ENCODE results near the gene AOC2.
"Not testable (repeated sequence)": the region's sequence is repeated elsewhere in the genome, so short reads cannot be mapped to it uniquely, and the experiment has no call there.

The AOC2 gene

DNA sequence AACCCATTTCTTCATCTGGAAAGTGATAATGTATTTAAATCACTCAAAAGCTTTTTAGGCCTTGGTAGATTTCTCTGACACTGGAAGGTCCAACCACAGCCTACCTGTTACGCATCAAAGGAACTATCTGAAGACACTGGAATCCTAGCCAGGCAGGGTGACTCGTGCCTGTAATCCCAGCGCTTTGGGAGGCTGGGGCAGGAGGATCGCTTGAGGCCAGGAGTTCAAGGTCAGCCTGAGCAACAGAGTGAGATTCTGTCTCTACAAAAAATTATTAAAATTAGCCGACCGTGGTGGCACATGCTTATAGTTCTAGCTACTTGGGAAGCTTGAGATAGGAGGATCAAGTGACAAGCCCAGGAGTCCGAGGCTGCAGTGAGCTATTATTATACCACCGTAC, 37.8 kb downstream of the AOC2 start:
- no peak for DNase-seq

DNA sequence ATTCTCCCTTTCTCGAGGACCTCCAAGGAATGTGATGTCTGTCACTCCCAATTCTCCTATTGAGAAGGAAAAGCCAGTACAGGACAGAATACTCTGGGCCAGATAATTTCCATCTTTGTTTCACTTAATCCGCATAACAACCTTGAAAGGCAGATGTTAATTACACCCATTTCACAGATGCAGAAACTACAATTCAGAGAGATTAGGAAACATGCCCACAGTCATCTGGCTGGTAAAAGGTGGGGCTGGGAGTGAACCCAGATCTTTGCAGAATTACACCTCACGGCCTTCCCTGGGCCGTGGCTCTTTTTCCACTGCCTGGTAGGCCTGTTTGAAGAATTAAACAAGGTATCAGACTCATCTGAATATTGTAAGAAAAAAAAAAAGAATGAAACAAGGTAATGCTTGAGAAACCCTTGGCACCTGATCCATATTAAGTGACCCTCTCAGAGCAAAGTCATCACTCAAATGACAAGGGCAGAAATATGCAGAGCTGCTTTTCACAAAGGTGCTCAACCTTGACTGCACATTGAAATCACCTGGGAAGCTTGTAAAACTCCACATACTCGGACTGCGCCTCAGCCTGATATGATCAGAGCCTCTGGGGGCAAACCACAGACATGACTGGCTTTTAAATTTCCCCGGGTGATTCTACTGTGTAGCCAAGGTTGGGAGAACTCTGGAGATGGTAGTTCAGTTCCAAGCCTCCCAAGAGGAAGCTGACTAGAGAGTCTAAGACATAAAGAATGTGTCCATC, 39.6 kb downstream of the AOC2 start:
- DNase-seq = no peak

DNA sequence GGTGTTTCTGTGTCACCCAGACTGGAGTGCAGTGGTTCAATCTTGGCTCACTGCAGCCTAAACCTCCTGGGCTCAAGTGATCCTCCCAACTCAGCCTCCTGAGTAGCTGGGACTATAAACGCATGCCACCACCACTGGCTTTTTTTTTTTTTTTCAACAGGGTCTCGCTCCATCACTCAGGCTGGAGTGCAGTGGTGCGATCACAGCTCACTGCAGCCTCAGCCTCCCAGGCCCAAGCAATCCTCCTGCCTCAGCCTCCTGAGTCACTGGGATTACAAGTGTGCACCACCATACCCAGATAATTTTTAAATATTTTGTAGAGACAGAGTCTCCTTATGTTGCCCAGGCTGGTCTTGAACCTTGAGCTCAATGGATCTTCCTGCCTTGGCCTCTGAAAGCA, 41.4 kb downstream of the AOC2 start:
- DNase-seq = not testable (repeated sequence)

DNA sequence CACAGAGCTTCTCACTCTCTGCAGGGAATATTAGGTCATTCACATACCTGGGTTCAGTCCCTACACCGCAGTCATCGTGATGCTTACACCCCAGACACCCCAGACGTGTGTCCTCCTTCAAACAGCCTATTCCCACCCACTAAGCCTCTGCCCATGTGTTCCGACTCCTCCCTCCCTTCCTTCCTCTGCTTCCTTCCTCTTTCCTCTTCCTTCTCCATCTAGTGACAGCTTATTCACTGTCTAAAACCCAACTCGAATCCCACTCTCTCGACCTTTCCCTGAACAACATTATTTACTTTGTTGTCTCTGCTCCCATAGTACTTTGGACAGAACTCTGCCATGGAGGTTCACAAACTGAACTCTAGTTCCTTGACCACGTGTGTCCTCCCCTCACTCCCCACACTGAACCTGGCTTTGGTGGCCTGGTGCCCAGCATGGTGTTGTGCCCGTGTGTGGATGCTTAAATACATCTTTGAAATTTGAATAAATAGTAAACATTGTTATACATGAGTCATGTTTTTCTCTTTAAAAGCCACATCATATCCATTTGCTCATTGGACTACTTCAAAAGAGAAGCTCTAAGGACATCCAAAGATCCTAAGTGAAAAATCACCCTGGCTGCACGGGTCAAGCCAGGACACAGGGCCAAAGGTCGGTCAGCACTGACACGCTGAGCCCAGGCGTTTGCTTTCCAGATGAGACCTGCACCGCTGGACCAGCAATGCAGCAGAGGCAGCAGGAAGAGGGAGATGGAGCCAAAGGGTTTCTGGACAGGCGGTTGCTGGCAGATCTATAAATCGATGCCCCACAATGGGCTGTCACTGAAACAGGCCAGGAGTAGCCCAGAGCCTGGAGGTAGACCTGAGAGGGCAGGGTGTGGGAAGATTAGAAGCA, 42.1 kb downstream of the AOC2 start:
- no peak for DNase-seq

DNA sequence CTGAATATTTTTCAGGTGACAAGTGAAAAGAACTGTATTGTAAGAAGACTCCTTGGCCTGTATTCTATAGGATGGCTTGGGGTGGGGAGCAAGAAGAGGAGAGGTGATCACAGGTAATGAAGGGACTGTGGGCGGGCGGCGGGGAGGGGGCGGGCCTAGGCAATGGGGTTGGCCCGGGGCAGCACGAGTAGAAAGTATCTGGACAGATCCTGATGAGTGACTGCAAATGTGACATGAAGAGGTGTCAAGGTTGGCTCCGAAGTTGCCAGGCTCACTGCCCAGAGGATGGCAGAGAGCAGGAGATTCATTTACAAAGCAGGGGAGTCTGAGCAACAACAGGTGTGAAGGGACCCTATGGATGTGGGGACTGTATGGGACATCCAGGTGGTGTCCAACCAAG, 45.4 kb downstream of the AOC2 start:
- no peak for DNase-seq

DNA sequence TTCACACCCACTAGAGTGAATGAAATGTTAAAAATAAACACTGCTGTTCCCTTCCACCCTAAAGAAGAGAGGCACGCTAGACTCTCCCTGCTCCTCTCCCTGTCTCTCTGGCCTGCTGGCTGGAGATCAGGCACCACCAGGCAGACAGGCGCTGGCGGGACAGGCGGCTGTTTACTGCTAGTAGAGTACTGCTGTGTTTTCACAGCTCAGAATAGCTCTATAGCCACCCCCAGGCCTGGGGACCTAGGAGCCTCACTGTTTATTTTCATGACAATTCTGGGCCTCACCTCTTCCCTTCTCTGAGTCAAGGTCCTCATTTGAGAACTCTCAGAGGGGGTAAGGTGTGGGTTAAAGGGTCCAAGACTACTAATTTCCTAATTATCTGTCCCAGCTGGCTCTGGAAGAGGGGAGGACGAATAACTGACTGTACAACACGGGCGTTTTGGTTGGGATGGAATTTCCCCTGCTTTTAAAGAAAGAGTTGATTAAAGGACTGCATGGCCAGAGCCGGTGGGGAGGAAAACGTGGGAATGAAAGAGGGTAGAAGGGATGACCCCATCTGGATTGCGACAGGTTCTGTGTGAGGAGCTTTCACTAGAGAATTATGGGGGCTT, 47.3 kb downstream of the AOC2 start:
- DNase-seq = no peak

DNA sequence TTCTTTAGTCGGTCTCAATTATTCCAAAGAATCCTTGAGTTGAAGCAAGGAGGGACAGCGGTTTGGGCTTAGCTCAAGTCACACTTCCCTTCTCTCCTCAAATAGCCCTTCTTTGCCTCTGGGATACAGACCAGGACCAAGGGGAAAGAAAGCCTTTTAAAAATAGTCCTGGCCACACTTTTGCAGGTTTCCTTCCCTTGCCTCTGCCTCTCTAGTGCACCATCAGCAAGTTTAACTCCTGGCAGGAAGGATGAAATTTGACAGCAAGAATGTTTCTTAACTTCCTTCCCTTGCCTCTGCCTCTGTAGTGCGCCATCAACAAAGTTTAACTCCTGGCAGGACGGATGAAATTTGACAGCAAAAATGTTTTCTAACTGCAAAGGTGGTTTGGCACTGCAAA, 49.0 kb downstream of the AOC2 start:
- DNase-seq = no peak

DNA sequence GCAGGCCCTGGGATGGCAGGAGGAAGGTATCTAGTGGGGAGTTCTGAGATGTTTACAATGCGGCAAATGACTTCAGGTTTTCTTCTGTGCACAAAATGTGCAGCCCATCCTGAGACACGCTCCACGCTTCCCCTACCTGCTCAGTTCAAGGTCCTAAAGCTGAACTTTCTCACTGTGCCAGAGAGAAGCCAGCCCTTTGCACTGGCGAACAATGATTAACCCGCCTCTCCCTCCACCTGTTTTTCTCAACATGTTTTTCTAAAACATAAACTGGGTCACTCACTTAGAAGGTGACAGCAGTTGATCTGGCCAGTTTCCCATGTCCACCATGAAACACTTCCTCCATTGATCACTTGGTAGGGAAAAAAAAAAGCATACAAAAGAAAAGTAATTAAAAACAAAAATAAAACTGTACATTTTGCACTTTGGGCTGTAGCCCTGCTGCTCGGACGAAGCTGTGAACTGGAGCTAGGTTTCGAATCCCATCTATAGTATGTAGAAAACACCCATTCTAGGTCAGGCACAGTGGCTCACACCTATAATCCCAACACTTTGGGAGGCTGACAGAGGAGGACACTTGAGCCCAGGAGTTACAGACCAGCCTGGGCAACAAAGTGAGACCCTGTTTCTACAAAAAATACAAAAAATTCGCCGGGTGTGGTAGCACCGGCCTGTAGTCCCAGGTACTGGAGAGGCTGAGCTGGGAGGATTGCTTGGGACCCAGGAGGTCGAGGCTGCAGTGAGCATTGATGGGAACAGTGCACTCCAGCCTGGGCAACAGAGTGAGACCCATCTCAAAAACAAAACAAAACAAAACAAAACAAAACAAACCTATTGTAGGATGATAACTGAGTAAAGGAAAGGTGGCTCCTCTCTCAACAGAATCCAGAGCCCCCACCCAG, 50.2 kb downstream of the AOC2 start:
- DNase-seq = no peak

DNA sequence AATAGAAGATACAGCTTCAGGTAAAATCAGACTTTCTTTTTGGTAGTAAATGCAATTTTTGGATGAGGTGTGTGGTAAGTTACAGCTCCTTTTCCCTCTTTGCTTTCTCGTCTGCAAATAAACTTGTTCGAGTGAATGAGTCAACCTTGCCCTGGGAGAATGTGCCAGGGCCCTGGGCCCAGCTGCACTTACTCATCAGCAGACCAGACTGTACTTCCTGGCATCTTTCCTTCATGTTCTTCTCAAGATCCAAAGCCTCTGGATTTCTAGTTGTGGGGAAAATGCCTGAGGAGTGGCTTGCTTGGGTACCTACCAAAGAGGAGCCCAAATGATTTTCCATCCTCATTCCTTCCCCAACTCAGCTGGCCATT, 50.8 kb downstream of the AOC2 start:
- no peak for DNase-seq

DNA sequence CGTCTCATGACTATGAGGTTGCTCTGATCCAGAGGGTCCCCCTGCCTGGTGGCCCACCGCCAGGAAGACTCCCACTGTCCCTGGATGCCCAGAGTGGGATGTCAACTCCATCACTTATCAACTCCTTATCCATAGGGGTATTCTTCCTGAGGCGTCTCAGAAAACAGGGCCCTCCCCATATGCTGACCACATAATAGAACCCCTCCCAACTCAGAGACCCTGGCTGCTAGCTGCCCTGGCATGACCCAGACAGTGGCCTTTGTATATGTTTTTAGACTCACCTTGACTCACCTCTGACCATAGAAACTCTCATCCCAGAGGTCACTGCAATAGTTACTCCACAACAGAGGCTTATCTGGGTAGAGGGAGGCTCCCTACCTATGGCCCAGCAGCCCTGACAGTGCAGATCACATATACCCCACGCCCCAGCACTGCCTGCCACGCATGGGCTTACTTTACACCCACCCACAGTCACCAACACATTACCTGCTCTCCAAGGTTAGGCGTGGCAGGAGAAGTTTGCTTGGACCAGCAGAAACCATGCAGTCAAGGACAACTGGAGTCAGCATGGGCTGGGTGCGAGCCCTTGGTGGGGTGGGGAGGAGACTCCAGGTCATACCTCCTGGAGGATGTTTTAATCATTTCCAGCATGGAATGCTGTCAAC, 53.9 kb downstream of the AOC2 start:
- DNase-seq = no peak

DNA sequence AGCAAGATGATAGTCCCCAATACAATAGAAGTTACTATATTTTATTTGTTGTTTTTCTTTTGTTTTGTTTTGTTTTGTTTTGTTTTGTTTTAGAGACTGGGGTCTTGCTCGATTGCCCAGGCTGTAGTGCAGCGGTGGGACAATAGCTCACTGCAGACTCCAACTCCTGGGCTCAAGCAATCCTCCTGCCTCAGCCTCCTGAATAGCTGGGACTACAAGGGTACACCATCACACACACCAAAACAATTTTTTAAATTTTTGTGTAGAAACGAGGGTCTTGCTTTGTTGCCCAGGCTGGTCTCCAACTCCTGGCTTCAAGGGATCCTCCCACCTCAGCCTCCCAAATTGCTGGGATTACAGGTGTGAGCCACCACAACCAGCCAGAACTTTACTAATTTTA, 55.6 kb downstream of the AOC2 start:
- DNase-seq = not testable (repeated sequence)
